Aorta (tissue), 5 donors: Measurements from ENCODE around the gene FCN3. TPM values are rescaled to one million over a fixed set of nuclear protein-coding genes. Genes with fewer than 3 reads are reported as not detected.

Experiments used
- ATAC-seq: fragments of 200-7000 bp; cut with Tn5 transposase; one replicate; pipeline ENCODE4 v1.9.1; 2022; ENCODE audit warnings: moderate library complexity; ENCODE audit not compliant: low FRiP score
- DNase-seq, 2 donors: peaks; one replicate each; pipeline ENCODE4 v3.0.0-alpha.2; 2020
- H3K27ac ChIP-seq, 2 donors: one replicate each; pipeline ENCODE4 v1.5.1; 2013; ENCODE audit warnings: low read length in 2 of 2, mild to moderate bottlenecking in 2 of 2, moderate library complexity in 2 of 2, control low read depth in 1 of 2, inconsistent platforms in 1 of 2, low read depth in 1 of 2
- H3K27me3 ChIP-seq, 2 donors: one replicate each; pipeline ENCODE4 v1.6.1; 2013; ENCODE audit warnings: control low read depth in 1 of 2, low read length in 1 of 2, mild to moderate bottlenecking in 1 of 2, moderate library complexity in 1 of 2; ENCODE audit not compliant: insufficient read depth in 2 of 2, control insufficient read depth in 1 of 2
- H3K36me3 ChIP-seq, 2 donors: one replicate each; pipeline ENCODE4 v1.6.1; 2013; ENCODE audit warnings: control low read depth in 1 of 2, low read length in 1 of 2, mild to moderate bottlenecking in 1 of 2; ENCODE audit not compliant: insufficient read depth in 2 of 2, control insufficient read depth in 1 of 2
- H3K4me1 ChIP-seq, 2 donors: one replicate each; pipeline ENCODE4 v1.6.1; 2013; ENCODE audit warnings: low read length in 2 of 2, control low read depth in 1 of 2, mild to moderate bottlenecking in 1 of 2, moderate library complexity in 1 of 2; ENCODE audit not compliant: insufficient read depth in 2 of 2, control insufficient read depth in 1 of 2
- H3K4me3 ChIP-seq, 2 donors: one replicate each; pipeline ENCODE4 v1.5.1; 2013; ENCODE audit warnings: low read length in 2 of 2, control low read depth in 1 of 2, mild to moderate bottlenecking in 1 of 2
- H3K9me3 ChIP-seq: one replicate; pipeline ENCODE4 v1.6.1; 2013; ENCODE audit warnings: mild to moderate bottlenecking, low read length; ENCODE audit not compliant: control insufficient read depth
- WGBS, 2 donors: extraction: QIAGEN DNeasy Blood & Tissue Kit; methylation state at CpG; one replicate each; pipeline ENCODE4 v1.1.7; 2013; 5-methylcytosine and 5-hydroxymethylcytosine counted together
- intact Hi-C, 2 donors: fragments of 100-400 bp; cut with DNase I; formaldehyde crosslinking; loops; one replicate each; pipeline versions ENCODE4 v1.14.2 to v1.15.0; 2022
- polyA plus RNA-seq, 2 donors: library from polyadenylated mRNA; stranded (reverse); fragments of 200-250 nt; gene quantifications; one replicate each; pipeline ENCODE4 v1.2.3, GENCODE V29; 2013
- total RNA-seq, 2 donors: library from RNA; stranded (reverse); fragmentation: NEBNext Ultra II Directional; extraction: Animal tissue kit (Norgen Biotek cat#: 25700); gene quantifications; one replicate each; pipeline ENCODE4 v1.2.1, GENCODE V29; 2021
- donor health status: healthy with polysubstance abuse.
- donor health status: Bipolar disorder and iron deficiency.
- donor health status: DM: no; HTN: no; CAD: no.
- donor health status: DM: no; HTN: no; CAD: no.
- donor health status: DM: yes; HTN: yes; CAD: no.

FCN3 gene
- total and polyA plus RNA-seq, 4 donors, result 0.15 to 11.5 (median 1.6) TPM

DNA sequence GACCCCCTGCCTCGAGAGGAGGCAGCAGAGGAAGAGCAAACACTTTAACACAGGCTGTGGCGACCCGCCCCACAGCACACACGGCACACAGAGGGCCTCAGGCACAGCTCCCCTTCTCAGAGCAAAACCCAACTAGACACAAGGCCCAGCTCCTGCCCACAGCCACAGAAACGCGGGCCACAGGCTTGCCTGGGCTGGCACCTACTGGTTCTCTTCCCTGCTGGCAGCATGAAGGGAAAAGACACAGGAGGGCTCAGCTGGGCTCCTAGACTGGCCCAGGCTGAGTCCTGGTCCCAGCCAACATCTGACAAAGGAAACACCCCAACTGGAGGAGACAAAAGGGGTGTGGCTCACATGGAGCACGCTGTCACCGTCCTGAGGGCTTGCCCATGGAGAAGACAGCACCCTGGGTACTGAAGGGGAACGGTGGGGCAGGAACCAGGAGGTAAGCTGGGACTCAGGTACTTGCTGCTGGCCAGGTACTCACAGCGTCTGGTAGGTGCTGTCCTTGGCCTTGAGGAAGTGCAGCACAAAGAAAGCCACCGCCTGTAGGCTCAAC lies 5.0 kb upstream of the FCN3 start:
- H3K27me3 ChIP-seq, result no peaks in the 10 kb centered on the region
- no peak overlapping the region for H3K4me3 ChIP-seq
- no peaks in the 10 kb centered on the region for H3K4me1 ChIP-seq
- intact Hi-C loops, result no loop called here
- ATAC-seq, result no peak
- no peaks in the 10 kb centered on the region for H3K9me3 ChIP-seq
- no peak for DNase-seq
- H3K36me3 ChIP-seq, result no peaks in the 10 kb centered on the region
- WGBS, 2 donors, result 91 to 94% methylated on average over 11 of the region's 11 CpGs
- H3K27ac ChIP-seq, result no peak overlapping the region

DNA sequence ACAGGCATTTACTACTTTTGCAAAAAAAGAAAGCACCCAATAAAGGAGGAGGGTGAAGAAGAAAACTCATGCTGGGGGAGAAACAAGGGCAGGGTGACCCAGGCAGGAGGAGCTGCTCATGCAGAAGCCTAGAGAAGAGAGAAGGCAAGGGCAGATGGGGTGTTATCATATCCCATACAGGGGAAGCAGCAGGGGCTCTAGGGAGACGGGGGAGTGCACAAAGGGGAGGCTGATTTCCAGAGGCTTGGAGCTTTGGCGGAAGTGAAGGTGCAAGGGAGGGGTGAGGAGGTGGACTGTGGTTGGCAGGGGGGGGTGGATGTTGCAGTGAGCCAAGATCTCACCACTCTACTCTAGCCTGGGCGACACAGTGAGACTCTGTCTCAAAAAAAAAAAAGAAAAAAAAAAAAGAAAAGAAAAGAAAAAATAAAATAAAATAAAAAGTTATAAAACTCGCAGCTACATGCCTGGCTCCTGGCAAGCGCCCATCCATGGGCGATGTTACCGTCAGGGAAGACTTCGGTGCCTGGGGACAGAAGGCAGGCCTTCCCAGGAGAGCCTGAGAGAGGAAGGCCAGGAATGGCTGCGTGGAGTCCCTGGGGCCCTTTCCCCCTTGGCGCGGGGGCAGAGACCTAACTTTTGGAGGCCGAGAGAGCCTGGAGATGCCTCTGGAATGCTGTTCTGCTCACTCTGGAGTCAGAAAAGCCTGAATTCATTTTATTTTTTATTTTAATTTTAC lies 3.3 kb upstream of the FCN3 start:
- intact Hi-C loops, result no loop called here
- WGBS, 2 donors, result 69% methylated on average over 12 of the region's 12 CpGs
- ATAC-seq (no peak), DNase-seq (no peak)
- Histone ChIP-seq H3K27me3 (no peaks in the 10 kb centered on the region), H3K27ac (no peak overlapping the region), H3K4me3 (no peak overlapping the region), H3K9me3 (no peaks in the 10 kb centered on the region), H3K36me3 (no peaks in the 10 kb centered on the region), H3K4me1 (no peaks in the 10 kb centered on the region)

DNA sequence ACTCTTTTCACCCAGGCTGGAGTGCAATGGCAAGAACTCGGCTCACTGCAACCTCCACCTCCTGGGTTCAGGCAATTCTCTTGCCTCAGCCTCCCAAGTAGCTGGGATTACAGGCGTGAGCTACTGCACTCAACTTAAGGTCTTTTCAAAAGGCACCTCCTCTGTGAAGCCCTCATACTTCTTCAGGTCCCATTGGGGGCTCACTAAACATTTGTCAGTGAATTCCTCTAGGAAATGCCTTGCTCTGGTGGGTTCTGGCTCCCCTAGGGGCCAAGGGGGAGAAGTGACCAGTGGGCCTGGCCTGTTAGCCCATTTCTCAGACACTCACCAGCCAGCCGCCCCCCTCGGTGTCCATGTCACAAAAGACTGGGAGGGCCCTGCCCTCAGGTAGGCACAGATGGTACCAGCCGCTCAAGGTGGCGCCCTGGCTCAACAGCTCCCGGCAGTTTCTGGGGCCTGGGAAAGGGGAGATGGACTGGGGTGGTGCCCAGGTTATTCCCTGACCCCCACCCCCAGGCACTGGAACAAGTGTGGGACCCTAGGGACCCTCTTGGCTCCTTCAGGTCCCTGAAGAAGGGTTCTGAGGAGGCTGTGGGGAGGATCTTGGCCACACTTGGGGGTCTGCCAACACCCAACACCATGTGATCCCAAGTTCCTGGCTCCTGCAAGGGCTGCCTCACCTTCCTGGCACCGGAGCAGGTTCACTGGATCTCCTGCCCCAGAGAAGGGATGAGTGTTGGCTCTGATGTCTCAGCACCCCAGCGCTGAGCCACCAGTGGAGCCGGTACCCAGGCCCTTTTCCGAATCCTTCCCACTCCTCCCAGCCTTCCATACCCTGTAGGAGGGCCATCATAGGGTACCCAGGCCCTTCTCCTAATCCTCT lies 1.6 kb downstream of the FCN3 start:
- no peaks in the 10 kb centered on the region for H3K27me3 ChIP-seq
- intact Hi-C loops, result no loop called here
- no peaks in the 10 kb centered on the region for H3K4me1 ChIP-seq
- DNase-seq (no peak), ATAC-seq (no peak)
- WGBS, 2 donors, result 90 to 91% methylated on average over 11 of the region's 11 CpGs
- no peaks in the 10 kb centered on the region for H3K9me3 ChIP-seq
- no peak overlapping the region for H3K27ac ChIP-seq
- no peaks in the 10 kb centered on the region for H3K36me3 ChIP-seq
- no peak overlapping the region for H3K4me3 ChIP-seq

DNA sequence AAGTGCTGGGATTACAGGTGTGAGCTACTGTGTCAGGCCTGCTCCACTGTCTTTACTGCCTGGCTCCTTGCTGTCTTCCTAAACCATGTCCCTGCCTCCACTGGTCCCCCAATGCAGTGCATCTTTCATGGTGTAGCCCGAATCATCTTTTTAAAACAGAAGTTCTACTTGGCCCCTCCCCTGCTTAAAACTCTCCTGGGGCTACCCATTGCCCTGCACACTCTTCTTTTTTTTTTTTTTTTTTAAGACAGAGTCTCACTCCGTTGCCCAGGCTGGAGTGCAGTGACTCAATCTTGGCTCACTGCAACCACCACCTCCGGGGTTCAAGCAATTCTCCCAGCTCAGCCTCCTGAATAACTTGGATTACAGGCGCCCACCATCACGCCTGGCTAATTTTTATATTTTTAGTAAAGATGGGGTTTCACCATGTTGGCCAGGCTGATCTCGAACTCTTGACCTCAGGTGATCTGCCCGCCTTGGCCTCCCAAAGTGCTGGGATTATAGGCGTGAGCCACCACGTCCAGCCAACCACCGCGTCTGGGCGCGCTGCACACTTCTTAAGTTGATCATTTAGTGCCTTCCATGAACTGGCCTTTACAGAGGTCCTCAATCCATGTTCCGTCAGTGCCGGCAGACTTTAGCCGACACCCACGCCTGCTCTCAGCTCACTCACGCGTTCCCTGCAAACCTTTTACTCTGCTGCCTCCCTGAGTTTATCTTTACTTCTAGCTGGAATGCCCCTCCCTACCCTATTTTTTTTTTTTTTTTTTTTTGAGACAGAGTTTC lies 2.4 kb downstream of the FCN3 start:
- Histone ChIP-seq H3K27ac (no peak overlapping the region), H3K9me3 (no peaks in the 10 kb centered on the region), H3K36me3 (no peaks in the 10 kb centered on the region), H3K27me3 (no peaks in the 10 kb centered on the region), H3K4me1 (no peaks in the 10 kb centered on the region), H3K4me3 (no peak overlapping the region)
- intact Hi-C loops, result no loop called here
- ATAC-seq (no peak), DNase-seq (no peak)
- WGBS, 2 donors, result 90 to 92% methylated on average over 19 of the region's 19 CpGs

GRCh38 chr1:27368869-27369582 lies 5.6 kb downstream of the FCN3 start:
- ATAC-seq (no peak), DNase-seq (no peak)
- no peaks in the 10 kb centered on the region for H3K27me3 ChIP-seq
- H3K4me3 ChIP-seq, result no peak overlapping the region
- H3K36me3 ChIP-seq, result peaks cover 0 to 2% of the 10 kb centered on the region in 2 donors
- intact Hi-C loops, result no loop called here
- H3K9me3 ChIP-seq, result no peaks in the 10 kb centered on the region
- 78 to 85% methylated on average over 13 of the region's 13 CpGs for WGBS, 2 donors
- H3K4me1 ChIP-seq, result no peaks in the 10 kb centered on the region
- H3K27ac ChIP-seq, result no peak overlapping the region

- Histone ChIP-seq H3K4me1 (no peaks in the 10 kb centered on the region), H3K36me3 (peaks cover 0 to 2% of the 10 kb centered on the region in 2 donors), H3K4me3 (no peak overlapping the region), H3K9me3 (no peaks in the 10 kb centered on the region), H3K27me3 (no peaks in the 10 kb centered on the region), H3K27ac (peak overlapping the region; percentile 80 to 94)
- WGBS, 2 donors, result 16 to 19% methylated on average over 8 of the region's 8 CpGs
- ATAC-seq (no peak), DNase-seq (no peak)
- intact Hi-C loops, result no loop called here
These were observed 7.4 kb downstream of the FCN3 start for GRCh38 chr1:27367160-27367650.

DNA sequence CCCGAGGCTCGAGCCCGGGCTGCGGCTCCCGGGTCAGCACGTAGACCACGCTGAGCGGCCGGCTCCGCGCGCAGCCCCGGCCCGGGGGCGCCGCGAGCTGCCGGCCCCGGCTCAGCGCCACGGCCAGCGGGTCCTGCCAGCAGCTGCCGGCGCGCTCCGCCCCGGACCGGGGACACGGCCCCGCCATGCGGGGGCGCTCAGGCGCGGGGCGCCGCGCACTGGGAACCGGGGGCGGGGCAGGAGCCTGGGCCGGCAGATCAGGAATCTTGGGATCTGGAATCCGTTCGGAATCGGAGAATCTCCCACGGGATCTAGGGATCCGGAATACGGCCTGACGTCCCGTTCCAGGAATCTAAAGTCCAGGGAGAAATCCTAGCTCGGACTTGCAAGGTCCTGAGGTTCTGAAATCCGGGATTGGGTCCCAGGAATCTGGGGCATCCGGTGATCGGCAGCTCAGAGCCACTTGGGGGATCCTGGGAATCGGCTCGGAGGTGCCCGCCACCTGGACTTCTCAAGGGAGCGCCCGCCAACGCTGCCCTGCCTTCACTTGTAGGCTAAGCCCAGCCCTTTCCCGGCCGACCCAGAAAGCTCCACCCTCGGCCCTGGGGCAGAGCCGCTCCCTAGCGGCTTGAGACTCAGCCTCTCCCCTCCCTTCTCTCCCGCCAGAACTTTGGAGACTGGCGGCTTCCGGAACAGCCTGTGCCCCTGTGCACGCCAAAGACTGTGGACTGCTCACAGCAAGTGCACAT lies 8.0 kb downstream of the FCN3 start, which contains the start of gene MAP3K6:
TSS of gene MAP3K6 (minus strand) at position 551 of the 749 bp plus-strand sequence. CDS start at position 187, 364 bp downstream.
- H3K27me3 ChIP-seq, result no peaks in the 10 kb centered on the region
- intact Hi-C loops, result loop anchor here in 1 of 2 donors (1.0 kb wide), 1 partner anchor 44 kb away; the partner anchor contains the start of gene TMEM222
- H3K9me3 ChIP-seq, result no peaks in the 10 kb centered on the region
- WGBS, 2 donors, result 0 to 1% methylated on average over 58 to 67 of the region's 67 CpGs
- peaks cover 0 to 4% of the 10 kb centered on the region in 2 donors for H3K36me3 ChIP-seq
- ATAC-seq (peak; percentile 88), DNase-seq (peak; percentile 94 to 96)
- peak within 1 kb of the TSS; percentile 93 to 94 for H3K27ac ChIP-seq
- H3K4me3 ChIP-seq, result peak within 1 kb of the TSS; percentile 82 to 87
- no peaks in the 10 kb centered on the region for H3K4me1 ChIP-seq
